ENCODE data around the gene USPL1. TPM values are rescaled to one million over a fixed set of nuclear protein-coding genes. Genes with fewer than 3 reads are reported as not detected.
A peak's percentile ranks its signal among the peaks of the same experiment; 100 is the strongest.

Gene USPL1
- total and polyA plus RNA-seq, 2 experiments from 2014 or later: 9.5 to 22.0 TPM

GRCh38 chr13:30679483-30680330 is 62.0 kb downstream of the USPL1 start:
- 47% methylated on average over 9 of the region's 9 CpGs for WGBS (ENCODE audit: low lambda C conversion rate, missing lambda C conversion rate)
- Histone ChIP-seq H3K9me2 (replicated peaks; ENCODE audit: insufficient read depth) (no peaks in the 10 kb centered on the region), H3K36me3 (replicated peaks; ENCODE audit: insufficient read depth, low read depth) (no peaks in the 10 kb centered on the region), H3K4me2 (no peak overlapping the region), H2AFZ (no peak overlapping the region), H4K20me1 (ENCODE audit: insufficient read depth, poor library complexity, severe bottlenecking) (no peaks in the 10 kb centered on the region), H3K4me1 (ENCODE audit: insufficient read depth) (peaks cover 8% of the 10 kb centered on the region), H3K79me2 (no peaks in the 10 kb centered on the region), H3K9me3 (ENCODE audit: low read depth) (no peaks in the 10 kb centered on the region), H3K27ac (no peak overlapping the region), H3K4me3 (no peak overlapping the region), H3K27me3 (no peaks in the 10 kb centered on the region)
- TF ChIP-seq EZH2 (IDR thresholded peaks at IDR 0.05; ENCODE audit: borderline replicate concordance) (no peak), EZH2phosphoT487 (IDR thresholded peaks at IDR 0.05; ENCODE audit: low read depth, severe bottlenecking, unreplicated experiment) (no peak)
- TF ChIP-seq, protein P1, sequence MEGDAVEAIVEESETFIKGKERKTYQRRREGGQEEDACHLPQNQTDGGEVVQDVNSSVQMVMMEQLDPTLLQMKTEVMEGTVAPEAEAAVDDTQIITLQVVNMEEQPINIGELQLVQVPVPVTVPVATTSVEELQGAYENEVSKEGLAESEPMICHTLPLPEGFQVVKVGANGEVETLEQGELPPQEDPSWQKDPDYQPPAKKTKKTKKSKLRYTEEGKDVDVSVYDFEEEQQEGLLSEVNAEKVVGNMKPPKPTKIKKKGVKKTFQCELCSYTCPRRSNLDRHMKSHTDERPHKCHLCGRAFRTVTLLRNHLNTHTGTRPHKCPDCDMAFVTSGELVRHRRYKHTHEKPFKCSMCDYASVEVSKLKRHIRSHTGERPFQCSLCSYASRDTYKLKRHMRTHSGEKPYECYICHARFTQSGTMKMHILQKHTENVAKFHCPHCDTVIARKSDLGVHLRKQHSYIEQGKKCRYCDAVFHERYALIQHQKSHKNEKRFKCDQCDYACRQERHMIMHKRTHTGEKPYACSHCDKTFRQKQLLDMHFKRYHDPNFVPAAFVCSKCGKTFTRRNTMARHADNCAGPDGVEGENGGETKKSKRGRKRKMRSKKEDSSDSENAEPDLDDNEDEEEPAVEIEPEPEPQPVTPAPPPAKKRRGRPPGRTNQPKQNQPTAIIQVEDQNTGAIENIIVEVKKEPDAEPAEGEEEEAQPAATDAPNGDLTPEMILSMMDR (IDR thresholded peaks at IDR 0.05; ENCODE audit: poor library complexity): peak; percentile 48
- peak; percentile 29 for DNase-seq (ENCODE audit: low spot score)

- H3K9me2 ChIP-seq (replicated peaks; ENCODE audit: insufficient read depth): no peaks in the 10 kb centered on the region
- H3K27ac ChIP-seq: peak overlapping the region; percentile 14
- H3K36me3 ChIP-seq (replicated peaks; ENCODE audit: insufficient read depth, low read depth): no peaks in the 10 kb centered on the region
- peak overlapping the region; percentile 21 for H3K4me2 ChIP-seq
- H3K4me3 ChIP-seq: no peak overlapping the region
- H3K79me2 ChIP-seq: no peaks in the 10 kb centered on the region
- H3K27me3 ChIP-seq: no peaks in the 10 kb centered on the region
- H2AFZ ChIP-seq: no peak overlapping the region
- no peaks in the 10 kb centered on the region for H3K9me3 ChIP-seq (ENCODE audit: low read depth)
- H3K4me1 ChIP-seq (ENCODE audit: insufficient read depth): peaks cover 8% of the 10 kb centered on the region
- peak; percentile 34 for DNase-seq (ENCODE audit: low spot score)
- no peak for TF ChIP-seq EZH2phosphoT487 (IDR thresholded peaks at IDR 0.05; ENCODE audit: low read depth, severe bottlenecking, unreplicated experiment)
- TF ChIP-seq EZH2 (IDR thresholded peaks at IDR 0.05; ENCODE audit: borderline replicate concordance): no peak
- TF ChIP-seq, protein P1 (IDR thresholded peaks at IDR 0.05; ENCODE audit: poor library complexity): no peak
- WGBS (ENCODE audit: low lambda C conversion rate, missing lambda C conversion rate): 36% methylated on average over 2 of the region's 2 CpGs
- no peaks in the 10 kb centered on the region for H4K20me1 ChIP-seq (ENCODE audit: insufficient read depth, poor library complexity, severe bottlenecking)
These were observed 64.1 kb downstream of the USPL1 start for GRCh38 chr13:30681843-30682242.

DNA sequence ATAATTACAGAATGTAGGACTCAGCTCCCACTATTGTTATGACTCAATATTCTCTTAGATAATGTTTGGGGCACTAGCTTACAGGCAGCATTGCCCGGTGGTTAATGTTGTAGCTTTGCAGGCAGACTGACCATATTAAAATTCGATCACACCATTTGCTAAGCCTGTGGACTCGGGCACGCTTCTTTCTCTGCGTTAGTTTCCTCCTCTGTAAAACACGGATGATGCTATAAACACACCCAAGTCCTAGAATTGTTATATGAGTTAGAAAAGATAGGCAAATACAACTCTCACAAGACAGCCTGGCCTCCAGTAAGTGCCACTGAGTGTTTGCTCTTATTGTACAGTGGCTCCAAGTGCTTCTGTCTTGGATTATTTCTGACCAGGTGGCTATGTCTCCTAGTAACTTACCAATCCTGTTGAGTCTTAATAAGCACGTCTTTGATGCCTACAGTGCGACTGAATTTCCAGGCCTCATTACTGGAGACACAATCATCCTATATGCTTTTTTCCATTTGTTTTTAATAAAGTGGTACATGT is 67.7 kb downstream of the USPL1 start:
- no peaks in the 10 kb centered on the region for H3K27me3 ChIP-seq
- H3K27ac ChIP-seq: no peak overlapping the region
- no peak overlapping the region for H3K4me3 ChIP-seq
- no peaks in the 10 kb centered on the region for H3K9me2 ChIP-seq (replicated peaks; ENCODE audit: insufficient read depth)
- TF ChIP-seq, protein P1 (IDR thresholded peaks at IDR 0.05; ENCODE audit: poor library complexity): no peak
- TF ChIP-seq EZH2phosphoT487 (IDR thresholded peaks at IDR 0.05; ENCODE audit: low read depth, severe bottlenecking, unreplicated experiment) (no peak), EZH2 (IDR thresholded peaks at IDR 0.05; ENCODE audit: borderline replicate concordance) (no peak)
- no peak overlapping the region for H2AFZ ChIP-seq
- H3K36me3 ChIP-seq (replicated peaks; ENCODE audit: insufficient read depth, low read depth): no peaks in the 10 kb centered on the region
- H3K4me2 ChIP-seq: no peak overlapping the region
- peaks cover 8% of the 10 kb centered on the region for H3K4me1 ChIP-seq (ENCODE audit: insufficient read depth)
- H3K9me3 ChIP-seq (ENCODE audit: low read depth): no peaks in the 10 kb centered on the region
- no peaks in the 10 kb centered on the region for H4K20me1 ChIP-seq (ENCODE audit: insufficient read depth, poor library complexity, severe bottlenecking)
- peak; percentile 8 for DNase-seq (ENCODE audit: low spot score)
- H3K79me2 ChIP-seq: no peaks in the 10 kb centered on the region
- WGBS (ENCODE audit: low lambda C conversion rate, missing lambda C conversion rate): 65% methylated on average over 8 of the region's 8 CpGs
